ENCODE results near the gene GABRR2.
"Not testable (repeated sequence)": the region's sequence is repeated elsewhere in the genome, so short reads cannot be mapped to it uniquely, and the experiment has no call there.

The GABRR2 gene

DNA sequence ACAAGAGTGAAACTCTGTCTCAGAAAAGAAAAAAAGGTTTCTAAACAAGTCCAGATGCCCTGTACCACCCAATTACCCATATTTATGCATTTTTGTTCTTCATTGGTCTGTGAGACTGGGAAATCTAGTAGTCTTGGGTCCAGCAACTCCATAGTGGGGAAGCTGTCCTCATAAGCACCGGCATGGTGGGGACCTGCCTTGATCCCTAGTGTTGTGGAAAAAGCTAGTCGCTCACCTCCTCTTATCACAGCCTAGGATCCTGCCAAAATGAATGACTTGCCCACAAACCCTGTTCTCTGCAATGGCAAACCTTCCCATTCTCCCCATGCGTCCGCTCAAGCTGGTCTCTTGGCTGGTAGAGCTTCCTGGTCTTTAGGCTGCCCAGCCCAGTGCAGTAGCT lies 59.7 kb downstream of the GABRR2 start:
- DNase-seq = no peak

DNA sequence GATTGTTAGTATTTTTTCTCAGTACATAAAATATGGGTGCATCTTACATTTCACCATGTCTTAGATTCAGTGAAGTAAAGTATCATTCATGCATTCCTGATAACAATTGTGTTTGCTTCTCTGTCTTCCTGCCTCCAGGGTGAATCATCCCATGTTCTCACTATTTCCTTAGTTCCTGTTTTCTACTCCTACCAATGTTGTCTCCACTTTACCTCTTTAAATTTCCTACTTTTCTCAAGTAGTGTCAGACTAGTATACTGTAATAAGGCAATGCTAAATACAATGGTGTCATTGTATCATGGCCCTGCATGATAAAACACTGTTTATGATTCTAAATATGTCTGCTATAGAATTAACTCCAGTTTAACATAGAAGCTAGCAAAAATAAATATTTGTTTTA lies 60.5 kb downstream of the GABRR2 start:
- DNase-seq = no peak

DNA sequence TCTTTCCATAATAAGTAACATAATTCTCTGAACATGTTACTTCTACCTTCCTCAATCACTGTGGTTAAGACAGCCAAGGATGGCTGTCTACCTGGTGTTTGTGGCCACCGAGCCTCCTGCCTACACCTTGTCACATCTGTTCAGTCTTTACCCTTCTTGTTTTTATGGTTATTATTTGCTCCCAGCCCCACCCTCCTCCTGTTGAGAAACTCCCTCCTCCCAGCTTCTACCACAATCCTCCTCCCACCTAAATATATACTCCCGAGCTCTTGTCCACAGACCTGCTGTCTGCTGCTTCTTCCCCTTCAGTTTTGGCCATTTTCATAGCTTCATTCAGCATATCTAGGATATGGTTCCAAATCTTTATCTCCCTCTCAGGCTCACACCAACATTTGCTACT lies 62.2 kb downstream of the GABRR2 start:
- DNase-seq = no peak

DNA sequence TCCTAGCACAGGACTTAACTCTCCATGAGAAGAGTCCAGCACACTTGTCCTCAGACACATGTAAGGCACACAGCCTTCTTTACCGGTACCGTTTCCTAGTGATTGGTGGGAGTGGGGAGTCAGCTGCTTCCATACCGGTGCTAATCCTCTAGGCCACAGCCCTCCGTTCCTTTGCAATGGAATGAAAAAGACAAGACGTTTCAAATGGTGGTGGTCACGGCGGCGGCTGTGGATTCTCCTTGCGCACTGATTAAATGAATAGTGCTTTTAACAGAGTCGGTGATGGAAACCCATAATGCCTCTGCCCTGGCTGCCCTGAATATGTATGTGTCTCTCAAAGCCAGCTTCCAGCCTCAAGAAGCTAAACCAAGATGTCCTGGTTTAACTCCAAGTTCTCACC lies 63.1 kb downstream of the GABRR2 start:
- no peak for DNase-seq

DNA sequence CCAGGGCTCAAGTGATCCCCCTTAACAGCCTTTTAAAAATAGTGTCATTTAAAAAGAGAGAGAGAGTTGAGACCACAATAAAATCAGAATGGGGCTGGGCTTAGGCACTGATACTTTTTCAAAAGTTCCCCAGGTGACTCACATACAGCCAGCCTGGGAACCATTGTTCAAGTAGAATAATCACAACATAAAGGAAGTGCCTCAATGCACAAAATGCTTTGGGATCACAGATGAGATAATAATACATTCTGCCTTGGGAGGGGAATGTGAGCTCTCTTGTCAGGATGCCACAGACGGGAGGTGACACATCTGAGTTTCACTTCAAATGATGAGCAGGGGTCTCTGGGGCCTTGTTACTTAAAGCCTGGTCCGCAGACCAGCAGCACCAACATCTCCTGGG lies 63.9 kb downstream of the GABRR2 start:
- DNase-seq = no peak

DNA sequence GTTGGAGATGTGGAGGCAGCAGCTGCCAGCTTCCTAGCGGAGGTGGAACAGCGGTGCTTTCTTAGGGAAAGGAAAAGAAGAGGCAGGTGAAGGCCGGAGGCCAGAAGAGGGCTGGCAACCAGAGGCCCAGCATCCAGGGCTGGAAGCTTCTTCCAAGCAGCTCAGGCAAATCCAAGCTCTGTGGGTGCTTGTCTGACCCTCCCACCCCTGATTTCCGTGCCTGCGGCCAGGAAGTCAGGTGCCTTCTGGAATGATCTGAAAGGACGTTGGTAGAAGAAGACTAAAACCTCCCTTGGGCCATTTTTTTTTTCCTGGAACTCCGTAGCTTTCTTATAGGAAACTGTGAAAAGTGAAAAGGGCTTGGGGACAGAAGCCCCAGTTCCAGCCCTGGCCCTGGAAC lies 64.9 kb downstream of the GABRR2 start:
- no peak for DNase-seq

DNA sequence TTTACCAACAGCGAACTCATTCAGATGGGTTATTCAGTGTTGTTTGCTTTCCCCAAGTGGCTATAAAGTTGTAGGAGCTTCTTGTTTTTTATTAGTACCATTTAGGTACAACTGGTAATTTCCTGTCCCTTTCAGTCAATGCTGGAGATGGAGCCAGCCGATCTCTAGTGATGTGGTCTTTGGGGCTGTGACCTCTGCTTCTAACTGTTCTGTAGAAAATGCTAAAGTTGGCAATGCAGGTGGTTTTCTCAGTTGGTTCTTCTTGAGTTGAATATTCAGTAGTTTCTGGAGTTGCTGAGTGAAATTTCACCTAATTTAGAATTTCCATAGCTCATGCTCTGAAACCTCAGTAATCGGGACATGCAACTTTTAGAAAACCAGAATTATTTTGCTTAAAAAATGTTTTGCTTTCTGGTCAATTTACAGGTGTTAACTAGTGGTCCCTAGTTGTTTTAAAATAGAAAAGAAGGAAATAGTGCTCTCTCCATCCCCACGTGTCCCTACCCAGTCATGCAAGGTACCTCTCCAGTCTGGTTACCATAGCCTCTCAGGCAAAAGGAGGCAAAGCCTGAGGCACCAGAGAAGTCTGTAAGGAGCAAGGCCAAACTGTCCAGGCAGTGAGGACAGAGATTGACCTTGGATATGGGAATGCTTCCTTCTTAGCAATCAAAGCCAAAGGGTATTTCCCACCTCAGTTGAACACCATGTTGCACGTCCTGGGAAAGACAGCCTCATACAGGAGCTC lies 70.7 kb downstream of the GABRR2 start:
- DNase-seq = no peak

DNA sequence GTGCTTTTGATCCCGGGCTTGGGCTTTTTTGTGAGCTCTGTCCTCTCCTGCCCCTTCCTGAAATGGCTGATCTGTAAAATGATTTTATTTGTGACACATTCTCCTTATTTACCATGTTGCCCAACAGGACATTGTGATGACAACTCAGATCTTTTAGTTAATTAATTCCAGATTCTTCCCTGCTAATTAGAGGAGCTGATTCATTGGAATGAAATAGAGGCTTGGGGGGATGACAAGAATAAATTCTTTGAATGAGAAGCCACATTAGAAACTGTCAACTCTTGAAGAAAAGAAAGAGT lies 71.8 kb downstream of the GABRR2 start:
- DNase-seq = no peak

DNA sequence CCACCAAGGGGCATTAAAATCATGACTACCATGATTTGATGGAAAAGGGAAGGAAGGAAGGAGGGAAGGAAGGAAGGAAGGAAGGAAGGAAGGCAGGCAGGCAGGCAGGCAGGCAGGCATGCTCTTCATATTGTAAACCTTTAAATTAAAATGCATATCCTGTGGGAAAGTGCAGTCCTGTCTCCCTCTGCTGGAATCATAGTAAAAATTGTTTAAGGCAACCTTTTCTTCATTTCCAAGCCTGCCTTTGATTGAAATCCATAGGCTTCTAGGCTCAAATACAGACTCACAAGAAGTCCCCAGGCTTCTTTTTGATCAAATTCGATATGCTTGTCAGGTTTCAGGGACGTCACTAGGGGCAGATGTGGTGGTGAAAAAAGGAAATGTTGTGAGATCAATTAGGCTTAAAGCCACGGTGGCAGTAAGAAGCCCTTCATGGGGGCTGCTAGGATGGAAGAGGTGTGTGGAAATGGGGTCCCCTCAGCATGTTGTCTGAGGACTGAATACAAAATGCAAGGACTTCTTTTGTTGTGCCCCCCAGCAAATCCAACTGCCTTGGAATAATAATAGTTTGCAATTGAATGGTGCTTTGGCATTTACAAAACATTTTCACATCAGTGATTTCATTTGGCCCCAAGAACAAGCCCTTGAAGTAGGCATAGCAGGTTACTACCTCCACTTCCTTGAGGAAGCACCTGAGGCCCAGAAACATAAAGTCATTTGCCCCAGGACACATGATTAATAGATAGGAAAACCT lies 72.3 kb downstream of the GABRR2 start:
- peak; percentile 56 for DNase-seq

DNA sequence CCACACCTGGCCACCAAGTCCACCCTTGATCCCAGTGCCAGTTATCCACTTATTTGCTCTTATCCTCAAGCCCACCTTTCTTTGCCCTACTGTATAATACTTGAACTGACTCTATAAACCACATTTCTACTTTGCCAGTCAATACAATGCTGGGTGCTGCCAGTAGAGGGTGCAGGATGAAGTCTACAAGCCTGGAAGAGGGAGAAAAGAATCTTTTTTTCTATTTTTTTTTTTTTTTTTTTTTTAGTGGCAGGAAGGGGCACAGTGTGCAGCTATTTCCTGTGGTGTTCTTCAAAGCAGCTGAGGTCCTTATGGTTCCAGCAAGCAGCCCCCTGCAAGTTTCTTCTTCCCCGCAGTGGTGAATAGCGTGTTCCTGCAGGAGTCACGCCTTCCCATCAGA lies 75.8 kb downstream of the GABRR2 start:
- no peak for DNase-seq

DNA sequence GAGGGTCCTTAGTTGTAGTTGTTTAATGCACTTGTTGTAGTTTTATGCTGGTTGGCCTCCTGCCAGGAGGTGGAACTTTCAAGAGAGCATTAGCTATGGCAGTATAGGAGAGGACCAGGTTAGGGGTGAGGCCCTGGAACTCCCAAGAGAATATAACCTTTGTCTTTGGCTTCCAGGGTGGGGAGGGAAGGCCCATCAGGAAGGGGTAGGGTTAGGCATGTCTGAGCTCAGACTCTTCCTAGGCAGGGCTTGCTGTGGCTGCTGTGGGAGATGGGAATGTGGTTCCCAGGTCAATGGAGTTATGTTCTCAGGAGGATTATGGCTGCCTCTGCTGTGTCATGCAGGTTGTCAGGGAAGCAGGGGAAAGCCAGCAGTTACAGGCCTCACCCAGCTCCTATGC lies 77.9 kb downstream of the GABRR2 start:
- no peak for DNase-seq

DNA sequence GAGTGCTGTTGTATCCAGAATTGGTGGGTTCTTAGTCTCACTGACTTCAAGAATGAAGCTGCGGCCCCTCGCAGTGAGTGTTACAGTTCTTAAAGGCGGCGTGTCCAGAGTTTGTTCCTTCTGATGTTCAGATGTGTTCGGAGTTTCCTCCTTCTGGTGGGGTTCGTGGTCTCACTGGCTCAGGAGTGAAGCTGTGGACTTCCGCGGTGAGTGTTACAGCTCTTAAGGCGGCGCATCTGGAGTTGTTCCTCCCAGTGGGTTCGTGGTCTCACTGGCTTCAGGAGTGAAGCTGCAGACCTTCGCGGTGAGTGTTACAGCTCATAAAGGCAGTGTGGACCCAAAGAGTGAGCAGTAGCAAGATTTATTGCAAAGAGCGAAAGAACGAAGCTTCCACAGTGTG lies 81.5 kb downstream of the GABRR2 start:
- DNase-seq = not testable (repeated sequence)

DNA sequence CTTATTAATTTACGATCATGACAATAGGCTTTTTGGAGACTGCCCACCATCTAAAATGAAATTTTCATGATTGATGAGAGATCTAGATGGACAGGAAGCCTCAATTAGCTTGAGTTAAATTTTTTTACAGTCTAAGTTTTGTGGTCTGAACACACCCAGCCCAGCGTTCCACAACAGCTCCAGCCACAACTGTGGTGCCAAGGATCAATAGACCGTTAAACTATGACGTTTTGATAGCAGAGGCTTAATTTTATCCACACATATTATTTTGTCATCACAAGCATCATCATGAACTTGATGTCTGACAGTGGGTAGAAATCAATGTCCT lies 92.4 kb downstream of the GABRR2 start:
- DNase-seq = no peak

DNA sequence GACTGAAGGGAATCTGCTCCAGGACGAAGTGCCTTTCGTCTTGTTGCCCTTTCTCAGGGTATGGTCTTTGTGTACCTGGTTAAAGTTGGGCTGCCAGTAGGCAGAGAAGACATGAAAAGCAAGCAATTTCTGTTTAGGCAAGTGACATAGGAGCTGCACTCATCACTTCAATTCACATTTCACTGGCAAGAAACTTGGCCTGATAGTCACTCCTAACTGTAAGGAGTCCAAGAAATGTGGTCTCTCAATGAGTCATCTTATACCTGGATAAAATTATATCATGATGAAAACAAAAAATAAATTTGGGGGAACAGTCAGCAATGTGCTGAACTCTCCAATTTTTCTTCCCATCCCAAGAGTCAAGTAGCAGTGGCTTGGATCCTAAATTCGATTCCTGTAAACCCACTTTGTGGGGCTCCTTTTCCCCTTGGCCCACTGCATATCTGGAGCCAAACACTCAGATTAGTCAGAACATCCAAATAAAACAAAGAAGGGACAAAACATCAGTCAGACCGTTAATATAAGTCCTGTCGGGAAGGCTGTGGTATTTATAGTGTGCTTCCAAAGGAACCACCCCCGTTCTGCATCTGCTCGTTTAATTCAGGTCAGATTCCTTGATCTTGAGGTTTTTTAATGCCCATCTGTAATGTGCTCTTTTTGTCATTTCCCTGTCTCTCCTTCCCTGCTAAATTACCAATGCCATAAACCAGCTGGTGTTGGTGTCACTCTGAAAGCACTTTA lies 93.0 kb downstream of the GABRR2 start:
- DNase-seq = no peak

DNA sequence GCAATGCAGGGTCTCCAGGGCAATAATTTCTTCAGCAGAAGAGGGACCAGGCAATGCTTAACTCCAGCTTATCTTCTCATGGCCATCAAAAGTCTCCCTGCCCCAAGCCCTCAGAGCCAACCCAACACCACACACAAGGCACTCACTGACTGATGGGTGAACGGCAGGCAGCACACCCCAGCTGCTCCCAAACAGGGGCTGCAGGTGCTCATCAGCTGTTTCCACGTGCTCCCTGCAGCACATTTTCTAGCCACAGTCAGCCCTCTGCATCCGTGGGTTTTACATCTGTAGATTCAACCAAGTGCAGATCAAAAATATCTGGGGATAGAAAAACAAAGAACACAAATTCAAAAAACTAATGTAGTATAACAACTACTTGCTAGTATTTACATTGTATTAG lies 94.0 kb downstream of the GABRR2 start:
- no peak for DNase-seq

DNA sequence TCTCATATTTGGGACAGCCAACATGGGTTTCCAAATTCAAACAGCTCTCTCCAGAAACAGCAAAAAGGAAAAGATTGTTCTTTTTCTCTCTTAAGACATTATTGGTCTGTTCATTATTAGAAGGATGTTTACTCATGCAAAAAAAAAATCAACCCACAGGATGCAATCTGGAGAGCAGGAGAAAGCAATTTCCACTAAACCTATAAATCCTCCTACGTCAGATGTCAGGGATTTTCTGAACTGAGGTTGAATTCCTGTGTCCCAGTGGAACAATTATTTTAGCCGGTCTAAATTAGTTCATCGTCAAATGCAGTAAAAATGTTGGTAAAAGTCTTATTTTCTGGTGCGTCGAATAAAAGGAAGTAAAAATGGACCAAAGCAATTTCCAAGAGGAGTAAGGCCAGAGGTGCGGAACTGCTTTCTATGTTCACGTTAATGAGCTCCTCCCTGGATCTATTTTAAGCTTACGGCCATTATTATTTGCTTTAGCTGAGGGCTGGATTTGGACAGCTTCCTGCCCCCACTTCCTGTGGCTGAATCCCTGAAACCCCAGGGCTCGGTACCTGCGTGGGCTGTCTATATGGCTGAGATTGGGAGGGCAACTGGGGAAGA lies 97.7 kb downstream of the GABRR2 start, which contains the start of gene GABRR1:
Gene GABRR1 (minus strand): TSS at position 60 of the 612 bp plus-strand sequence. CDS start 36 bp downstream, at position 24.
- DNase-seq = no peak

DNA sequence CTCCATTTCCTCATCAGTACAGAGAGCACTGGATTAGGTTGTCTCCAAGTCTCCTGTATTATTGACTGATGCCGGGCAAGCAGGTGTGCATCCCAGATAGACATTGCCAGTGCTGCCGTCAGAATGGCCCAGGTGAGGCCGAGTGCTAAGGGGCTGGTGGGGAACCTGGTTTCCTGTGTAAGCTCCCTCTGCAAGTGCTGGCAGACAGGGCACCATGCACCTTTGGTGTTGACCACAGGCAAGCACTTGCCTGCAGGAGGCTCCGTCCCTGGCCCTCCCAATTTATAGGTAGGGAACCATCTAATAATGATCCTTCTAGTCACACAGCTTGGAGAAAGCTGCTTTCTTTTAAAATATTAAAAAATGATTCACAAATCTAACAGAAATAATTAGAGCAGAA lies 98.7 kb downstream of the GABRR2 start:
- no peak for DNase-seq

DNA sequence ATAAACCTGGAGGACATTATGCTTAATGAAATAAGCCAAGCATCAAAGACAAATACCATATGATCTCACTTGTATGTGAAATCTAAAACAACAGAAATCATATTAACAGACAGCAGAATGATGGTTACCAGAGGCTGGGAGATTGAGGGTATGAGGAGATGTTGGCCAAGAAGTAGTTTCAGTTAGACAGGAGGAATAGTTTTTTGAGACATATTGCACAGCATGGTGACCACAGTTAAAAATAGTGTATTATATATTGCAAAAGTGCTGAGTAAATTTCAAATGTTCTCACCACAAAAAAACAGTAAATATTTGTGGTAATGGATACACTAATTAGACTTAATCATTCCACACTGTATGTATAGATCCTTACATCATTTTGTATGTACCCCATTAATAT lies 99.7 kb downstream of the GABRR2 start:
- DNase-seq = no peak

DNA sequence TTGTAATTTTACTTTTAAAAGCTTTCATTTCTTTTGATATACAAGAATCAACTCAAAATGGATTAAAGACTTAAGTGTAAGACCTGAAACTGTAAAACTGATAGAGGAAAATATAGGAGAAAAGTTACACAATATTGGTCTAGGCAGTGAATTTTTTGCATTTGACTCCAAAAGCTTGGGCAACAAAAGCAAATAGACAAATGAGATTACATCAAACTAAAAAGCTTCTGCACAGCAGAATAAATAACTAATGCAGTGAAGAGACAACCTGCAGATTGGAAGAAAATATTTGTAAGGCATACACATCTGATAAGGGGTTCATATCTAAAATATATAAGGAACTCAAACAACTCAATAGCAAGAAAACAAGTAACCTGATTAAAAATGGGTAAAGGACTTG lies 100.9 kb downstream of the GABRR2 start:
- DNase-seq = no peak

DNA sequence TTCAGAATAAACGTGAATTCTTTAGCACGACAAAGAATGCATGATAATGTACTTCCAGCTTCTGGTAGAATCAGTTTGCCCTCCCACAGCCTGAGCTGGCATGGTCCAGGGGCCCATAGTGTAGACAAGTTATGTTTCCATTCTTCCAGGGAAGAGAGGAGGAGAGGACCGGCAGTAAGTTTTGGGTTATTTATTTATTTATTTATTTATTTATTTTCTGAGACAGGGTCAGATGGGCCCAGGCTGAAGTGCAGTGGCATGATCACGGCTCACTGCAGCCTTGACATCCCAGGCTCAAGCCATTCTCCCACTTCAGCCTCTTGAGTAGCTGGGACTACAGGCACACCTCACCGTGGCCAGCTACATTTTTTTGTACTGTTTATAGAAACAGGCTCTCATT lies 102.6 kb downstream of the GABRR2 start:
- DNase-seq = no peak

DNA sequence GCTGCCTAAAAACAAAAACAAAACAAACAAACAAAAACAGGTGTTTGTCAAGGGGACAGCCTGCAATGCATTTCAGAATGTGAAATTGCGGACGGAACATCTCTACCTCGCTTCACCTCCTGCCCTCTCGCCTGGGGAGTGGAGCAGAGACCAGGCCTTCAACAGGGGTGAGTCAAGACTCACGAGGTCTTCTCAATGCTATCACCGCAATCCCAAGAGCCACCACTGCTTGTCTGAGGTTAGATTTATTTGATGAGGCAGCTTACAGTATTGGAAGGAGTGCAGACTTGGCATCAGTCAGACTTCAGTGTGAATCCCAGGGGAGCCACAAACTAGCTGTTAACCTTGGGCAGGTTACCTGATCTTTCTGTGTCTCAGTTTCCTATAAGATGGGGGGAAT lies 105.6 kb downstream of the GABRR2 start:
- DNase-seq = no peak

DNA sequence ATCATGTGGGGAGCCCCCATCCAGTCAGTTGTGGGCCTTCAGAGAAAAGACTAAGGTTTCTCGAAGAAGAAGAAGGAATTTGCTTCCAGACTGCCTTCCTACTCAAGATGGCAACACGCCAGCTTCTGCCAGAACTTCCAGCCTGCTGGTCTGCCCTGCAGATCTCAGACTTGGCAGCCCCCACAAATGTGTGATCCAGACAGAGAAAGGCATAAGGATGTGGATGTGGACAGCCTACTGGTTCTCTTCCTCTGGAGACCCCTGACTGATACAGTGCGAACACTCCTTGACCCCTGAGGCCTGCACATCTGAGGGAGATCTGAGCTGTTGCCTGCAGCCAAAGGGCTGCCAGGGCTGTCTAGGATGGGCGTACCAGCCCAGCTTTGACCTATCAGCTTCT lies 106.5 kb downstream of the GABRR2 start:
- DNase-seq = no peak
